HG03521 (cell line): Measurements from ENCODE around the gene HELT.
"Not testable (repeated sequence)": the region's sequence is repeated elsewhere in the genome, so short reads cannot be mapped to it uniquely, and the experiment has no call there.

Source experiments
- ATAC-seq: cut with Tn5 transposase; IDR thresholded peaks from one replicate; pipeline ENCODE4 v1.9.1; 2021; ENCODE audit warnings: mild to moderate bottlenecking, moderate library complexity; ENCODE audit not compliant: unreplicated experiment

The HELT gene

GRCh38 chr4:185017964-185018772 is at the start of gene HELT:
Gene HELT, plus strand, starts transcription at chr4:185018490. Its CDS starts 439 bp downstream, at chr4:185018929.
- no peak for ATAC-seq

- no peak for ATAC-seq
Measured at GRCh38 chr4:184968784-184969201, 49.5 kb upstream of the HELT start.

GRCh38 chr4:184969610-184970009 is 48.7 kb upstream of the HELT start:
- no peak for ATAC-seq

GRCh38 chr4:184972991-184973390 is 45.3 kb upstream of the HELT start:
- ATAC-seq = no peak

- not testable (repeated sequence) for ATAC-seq
Measured at GRCh38 chr4:184976348-184976747, 41.9 kb upstream of the HELT start.

- no peak for ATAC-seq
Measured at GRCh38 chr4:184977747-184978146, 40.5 kb upstream of the HELT start.

GRCh38 chr4:184978211-184978610 is 40.1 kb upstream of the HELT start:
- no peak for ATAC-seq

- ATAC-seq = no peak
Measured at GRCh38 chr4:184979461-184980124, 38.7 kb upstream of the HELT start.

- ATAC-seq = no peak
Measured at GRCh38 chr4:184980261-184980660, 38.0 kb upstream of the HELT start.

- ATAC-seq = peak; percentile 63
Measured at GRCh38 chr4:184983672-184984356, 34.5 kb upstream of the HELT start.

- ATAC-seq = no peak
Measured at GRCh38 chr4:184987493-184988031, 30.7 kb upstream of the HELT start.

- ATAC-seq = no peak
Measured at GRCh38 chr4:184988611-184989010, 29.7 kb upstream of the HELT start.

GRCh38 chr4:184989283-184989682 is 29.0 kb upstream of the HELT start:
- ATAC-seq = not testable (repeated sequence)

- ATAC-seq = not testable (repeated sequence)
Measured at GRCh38 chr4:184990131-184990530, 28.2 kb upstream of the HELT start.

GRCh38 chr4:184991860-184992259 is 26.4 kb upstream of the HELT start:
- no peak for ATAC-seq

- no peak for ATAC-seq
Measured at GRCh38 chr4:184992422-184992821, 25.9 kb upstream of the HELT start.

GRCh38 chr4:184993247-184993646 is 25.0 kb upstream of the HELT start:
- ATAC-seq = no peak

- no peak for ATAC-seq
Measured at GRCh38 chr4:184994010-184994622, 24.2 kb upstream of the HELT start.

GRCh38 chr4:184994623-184995010 is 23.7 kb upstream of the HELT start:
- ATAC-seq = no peak

- ATAC-seq = not testable (repeated sequence)
Measured at GRCh38 chr4:184997656-184998055, 20.6 kb upstream of the HELT start.

- ATAC-seq = no peak
Measured at GRCh38 chr4:185002784-185003183, 15.5 kb upstream of the HELT start.
